ENCODE measurements around the gene SPAST. TPM values are rescaled to one million over a fixed set of nuclear protein-coding genes. Genes with fewer than 3 reads are reported as not detected.
"Not testable (repeated sequence)": the region's sequence is repeated elsewhere in the genome, so short reads cannot be mapped to it uniquely, and the experiment has no call there.

SPAST gene
- total and polyA plus RNA-seq, 8 donors = 16.0 to 25.7 (median 22.9) TPM

GRCh38 chr2:32172870-32173269, 109.5 kb downstream of the SPAST start:
- ATAC-seq = no peak
- H3K4me1 ChIP-seq = no peaks in the 10 kb centered on the region
- no peak for DNase-seq
- no peaks in the 10 kb centered on the region for H3K27me3 ChIP-seq
- H3K36me3 ChIP-seq = peaks cover 0 to 58% of the 10 kb centered on the region in 2 donors
- no peak overlapping the region for H3K4me3 ChIP-seq
- no peak overlapping the region for H3K27ac ChIP-seq
- no peaks in the 10 kb centered on the region for H3K9me3 ChIP-seq
- TF ChIP-seq CTCF (IDR thresholded peaks at IDR 0.05) = no peak
- intact Hi-C loops (cut with DNase I) = no loop called here

- Histone ChIP-seq H3K4me3 (no peak overlapping the region), H3K36me3 (peaks cover 0 to 71% of the 10 kb centered on the region in 2 donors), H3K27me3 (no peaks in the 10 kb centered on the region), H3K27ac (no peak overlapping the region), H3K4me1 (no peaks in the 10 kb centered on the region), H3K9me3 (no peaks in the 10 kb centered on the region)
- ATAC-seq (no peak), DNase-seq (no peak)
- intact Hi-C loops (cut with DNase I) = no loop called here
- no peak for TF ChIP-seq CTCF (IDR thresholded peaks at IDR 0.05)
Observed at GRCh38 chr2:32182667-32183066, 119.3 kb downstream of the SPAST start.

DNA sequence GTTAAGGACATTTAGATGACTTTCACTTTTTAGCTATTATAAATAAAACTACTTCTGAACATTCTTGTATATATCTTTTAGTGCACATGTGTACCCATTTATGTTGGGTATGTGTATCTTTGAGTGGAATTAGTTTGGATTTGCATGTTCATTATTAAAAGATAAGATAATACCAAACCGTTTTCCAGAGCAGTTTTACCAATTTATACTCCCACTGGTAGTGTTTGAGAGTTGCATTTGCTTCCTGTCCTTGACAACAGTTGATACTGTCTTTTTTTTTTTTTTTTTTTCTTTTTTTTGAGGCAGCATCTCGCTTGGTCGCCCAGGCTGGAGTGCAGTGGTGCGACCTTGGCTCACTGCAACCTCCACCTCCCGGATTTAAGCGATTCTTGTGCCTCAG, 125.7 kb downstream of the SPAST start:
- H3K4me1 ChIP-seq = no peaks in the 10 kb centered on the region
- intact Hi-C loops (cut with DNase I) = no loop called here
- DNase-seq = no peak

DNA sequence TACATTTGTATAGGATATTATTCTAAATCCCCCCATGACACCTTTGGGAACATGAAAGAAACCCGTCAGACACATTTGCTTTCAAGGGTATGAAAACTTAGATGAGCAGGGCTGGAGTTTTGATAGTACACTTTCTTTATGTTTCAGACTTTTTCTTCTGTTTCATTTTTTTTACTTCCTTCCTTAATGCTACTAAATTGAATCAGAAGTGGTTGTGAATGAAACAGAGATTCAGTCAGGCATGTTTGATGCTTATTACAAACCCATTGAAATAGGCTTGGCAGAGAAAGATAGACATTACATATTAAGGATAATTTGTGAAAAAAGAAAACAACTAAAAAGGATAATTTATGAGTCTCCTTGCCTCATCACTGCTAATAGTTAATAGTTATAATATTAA, 129.1 kb downstream of the SPAST start:
- ATAC-seq = no peak
- Histone ChIP-seq H3K27me3 (no peaks in the 10 kb centered on the region), H3K9me3 (no peaks in the 10 kb centered on the region), H3K4me1 (no peaks in the 10 kb centered on the region), H3K4me3 (no peak overlapping the region), H3K27ac (no peak overlapping the region), H3K36me3 (peaks cover 0 to 45% of the 10 kb centered on the region in 2 donors)
- TF ChIP-seq CTCF (IDR thresholded peaks at IDR 0.05) = no peak
- intact Hi-C loops (cut with DNase I) = no loop called here
- no peak for DNase-seq

More for the DNA sequence above, 125.7 kb downstream of the SPAST start:
- no peak for ATAC-seq
- no peak overlapping the region for H3K27ac ChIP-seq
- H3K27me3 ChIP-seq = no peaks in the 10 kb centered on the region
- H3K36me3 ChIP-seq = peaks cover 0 to 57% of the 10 kb centered on the region in 2 donors
- TF ChIP-seq CTCF (IDR thresholded peaks at IDR 0.05) = no peak
- H3K4me3 ChIP-seq = no peak overlapping the region
- no peaks in the 10 kb centered on the region for H3K9me3 ChIP-seq

DNA sequence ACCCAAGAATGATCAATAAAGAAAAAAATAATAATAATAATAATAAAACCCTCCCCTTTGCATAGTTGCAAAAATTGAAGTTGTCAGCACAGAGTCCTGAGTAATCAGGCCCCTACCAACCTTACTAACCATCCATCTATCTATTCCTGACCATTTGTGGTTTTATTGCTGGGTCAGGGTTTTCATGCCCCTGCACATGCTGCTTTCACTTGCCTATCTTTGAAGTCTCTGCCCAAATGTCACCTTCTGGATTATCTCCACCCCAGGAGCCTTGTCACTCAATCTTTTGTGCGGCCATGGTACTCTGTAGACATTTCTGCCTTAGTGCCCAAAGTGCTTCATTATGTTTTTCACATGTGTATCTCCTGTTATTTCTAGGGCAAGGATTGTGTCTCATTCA, 137.5 kb downstream of the SPAST start:
- DNase-seq (no peak), ATAC-seq (no peak)
- intact Hi-C loops (cut with DNase I) = no loop called here
- Histone ChIP-seq H3K4me3 (no peak overlapping the region), H3K4me1 (no peaks in the 10 kb centered on the region), H3K27ac (no peak overlapping the region), H3K36me3 (peaks cover 0 to 84% of the 10 kb centered on the region in 2 donors), H3K9me3 (no peaks in the 10 kb centered on the region), H3K27me3 (no peaks in the 10 kb centered on the region)
- TF ChIP-seq CTCF (IDR thresholded peaks at IDR 0.05) = no peak

GRCh38 chr2:32203428-32203827, 140.1 kb downstream of the SPAST start:
- H3K27ac ChIP-seq; H3K4me3 ChIP-seq; H3K27me3 ChIP-seq; ATAC-seq; H3K4me1 ChIP-seq; DNase-seq; H3K9me3 ChIP-seq; intact Hi-C loops (cut with DNase I): not testable (repeated sequence)
- H3K36me3 ChIP-seq = peaks cover 0 to 83% of the 10 kb centered on the region in 2 donors

All from left lung (tissue), 10 donors.